Activated naive CD4-positive, alpha-beta T cell treated with anti-CD3 and anti-CD28 coated beads, Interleukin-2, amount 10 ng/mL, durations not matched to agents 5 hours and 36 hours (primary cell): ENCODE data around the gene TMEM214. TPM values are rescaled to one million over a fixed set of nuclear protein-coding genes. Genes with fewer than 3 reads are reported as not detected.

Experiments
- total RNA-seq, 2 experiments: library from RNA; stranded (reverse); gene quantifications; one replicate each; pipeline ENCODE4 v1.2.3, GENCODE V29; 2021

The TMEM214 gene
- 10 to 100 TPM; 69.5 to 69.7 TPM for total RNA-seq

GRCh38 chr2:27032495-27033252 is at the start of gene TMEM214:
Gene TMEM214 (plus strand): TSS chr2:27032965. CDS start chr2:27033016, 51 bp downstream.

GRCh38 chr2:27050996-27051901 is 18.5 kb downstream of the TMEM214 start, which contains the start of gene AGBL5:
Gene AGBL5 (plus strand): TSS chr2:27051668. CDS start chr2:27052959, 1,291 bp downstream.

GRCh38 chr2:27071277-27071989 is 38.7 kb downstream of the TMEM214 start, which contains the start of gene OST4:
Gene OST4 (minus strand): TSS chr2:27071654.

GRCh38 chr2:27078267-27079194 is 45.8 kb downstream of the TMEM214 start, which contains the start of gene EMILIN1:
Gene EMILIN1 (plus strand): TSS chr2:27078615. CDS start chr2:27079066, 451 bp downstream.

GRCh38 chr2:27086724-27087593 is 54.2 kb downstream of the TMEM214 start, which contains the start of gene KHK:
Gene KHK (plus strand): TSS chr2:27086772. CDS start chr2:27087260, 488 bp downstream.

Other genes with a start within 250 kb of the TMEM214 start
- gene CENPA, start 246.9 kb upstream of the TMEM214 start, total RNA-seq, result 10 to 100 TPM; 31.0 to 33.8 TPM
- under 1 TPM in 1 of 2 experiments, not detected in 1; 0.17 TPM for gene DPYSL5, start 184.8 kb upstream of the TMEM214 start, total RNA-seq
- 1 to 10 TPM; 1.6 to 1.8 TPM for gene MAPRE3, start 62.3 kb upstream of the TMEM214 start, total RNA-seq
- 10 to 100 TPM; 16.0 to 17.1 TPM for gene AGBL5, start 18.7 kb downstream of the TMEM214 start, total RNA-seq
- 100 to 1,000 TPM; 369 to 380 TPM for gene OST4, start 38.7 kb downstream of the TMEM214 start, total RNA-seq
- 1 to 10 TPM; 1.0 to 1.1 TPM for gene EMILIN1, start 45.6 kb downstream of the TMEM214 start, total RNA-seq
- 10 to 100 TPM; 10.1 to 11.1 TPM for gene KHK, start 53.8 kb downstream of the TMEM214 start, total RNA-seq
- 1 to 10 TPM; 1.4 to 1.5 TPM for gene CGREF1, start 86.2 kb downstream of the TMEM214 start, total RNA-seq
- gene ABHD1, start 90.8 kb downstream of the TMEM214 start, total RNA-seq, result under 1 TPM in 1 of 2 experiments, not detected in 1; 0.51 TPM
- 10 to 100 TPM; 58.4 to 62.1 TPM for gene PREB, start 101.7 kb downstream of the TMEM214 start, total RNA-seq
- not detected for gene PRR30, start 106.4 kb downstream of the TMEM214 start, total RNA-seq
- gene TCF23, start 116.0 kb downstream of the TMEM214 start, total RNA-seq, result not detected
- 10 to 100 TPM; 69.8 to 70.7 TPM for gene ATRAID, start 179.1 kb downstream of the TMEM214 start, total RNA-seq
- 10 to 100 TPM; 19.7 to 21.1 TPM for gene SLC5A6, start 179.3 kb downstream of the TMEM214 start, total RNA-seq
- 10 to 100 TPM; 45.1 to 47.0 TPM for gene CAD, start 184.4 kb downstream of the TMEM214 start, total RNA-seq
- under 1 TPM; 0.08 to 0.12 TPM for gene SLC30A3, start 230.1 kb downstream of the TMEM214 start, total RNA-seq
- not detected for gene DNAJC5G, start 242.5 kb downstream of the TMEM214 start, total RNA-seq
- gene TRIM54, start 249.5 kb downstream of the TMEM214 start, total RNA-seq, result under 1 TPM in 1 of 2 experiments, not detected in 1; 0.12 TPM